Neural cell (in vitro differentiated cells): ENCODE data around the gene LDHAL6B.

Experiments
- CTCF ChIP-seq: fragments of 450-650 bp; IDR thresholded peaks from 2 replicates; pipeline ENCODE4 v1.5.1; 2014; ENCODE audit warnings: antibody characterized with exemption, mild to moderate bottlenecking, moderate library complexity; ENCODE audit not compliant: poor library complexity, severe bottlenecking
- EP300 ChIP-seq: fragments of 450-650 bp; conservative IDR thresholded peaks from 2 replicates; pipeline ENCODE4 v1.6.1; 2014; ENCODE audit warnings: antibody characterized with exemption, mild to moderate bottlenecking, moderate library complexity; ENCODE audit not compliant: poor library complexity, severe bottlenecking
- EZH2 ChIP-seq: fragments of 200-600, 300-800 bp; shearing (Covaris generic), sonication (generic); IDR thresholded peaks from 2 replicates; pipeline ENCODE4 v1.6.1; 2014; ENCODE audit warnings: antibody characterized with exemption, low read length, borderline replicate concordance, mild to moderate bottlenecking; ENCODE audit not compliant: insufficient read depth, poor library complexity, severe bottlenecking
- MXI1 ChIP-seq: fragments of 450-650 bp; conservative IDR thresholded peaks from 2 replicates; pipeline ENCODE4 v1.6.1; 2014; ENCODE audit warnings: antibody characterized with exemption, mild to moderate bottlenecking; ENCODE audit not compliant: poor library complexity, severe bottlenecking
- POLR2AphosphoS5 ChIP-seq: IDR thresholded peaks from 2 replicates; pipeline ENCODE4 v1.6.1; 2012
- RAD21 ChIP-seq: fragments of 450-650 bp; conservative IDR thresholded peaks from 2 replicates; pipeline ENCODE4 v1.6.1; 2014; ENCODE audit warnings: antibody characterized with exemption, mild to moderate bottlenecking, moderate library complexity
- TAF1 ChIP-seq: IDR thresholded peaks from 2 replicates; pipeline ENCODE4 v1.6.1; 2012; ENCODE audit warnings: low read depth
- TF ChIP-seq, protein P1 (sequence below): IDR thresholded peaks from 2 replicates; pipeline ENCODE4 v1.6.1; 2012; ENCODE audit warnings: borderline replicate concordance

GRCh38 chr15:59199626-59200465 is 6.8 kb upstream of the LDHAL6B start:
- TF ChIP-seq CTCF, result no peak
- TF ChIP-seq MXI1, result no peak
- TF ChIP-seq POLR2AphosphoS5, result no peak
- TF ChIP-seq RAD21, result no peak
- TF ChIP-seq EZH2, result no peak
- no peak for TF ChIP-seq TAF1
- TF ChIP-seq, protein P1, sequence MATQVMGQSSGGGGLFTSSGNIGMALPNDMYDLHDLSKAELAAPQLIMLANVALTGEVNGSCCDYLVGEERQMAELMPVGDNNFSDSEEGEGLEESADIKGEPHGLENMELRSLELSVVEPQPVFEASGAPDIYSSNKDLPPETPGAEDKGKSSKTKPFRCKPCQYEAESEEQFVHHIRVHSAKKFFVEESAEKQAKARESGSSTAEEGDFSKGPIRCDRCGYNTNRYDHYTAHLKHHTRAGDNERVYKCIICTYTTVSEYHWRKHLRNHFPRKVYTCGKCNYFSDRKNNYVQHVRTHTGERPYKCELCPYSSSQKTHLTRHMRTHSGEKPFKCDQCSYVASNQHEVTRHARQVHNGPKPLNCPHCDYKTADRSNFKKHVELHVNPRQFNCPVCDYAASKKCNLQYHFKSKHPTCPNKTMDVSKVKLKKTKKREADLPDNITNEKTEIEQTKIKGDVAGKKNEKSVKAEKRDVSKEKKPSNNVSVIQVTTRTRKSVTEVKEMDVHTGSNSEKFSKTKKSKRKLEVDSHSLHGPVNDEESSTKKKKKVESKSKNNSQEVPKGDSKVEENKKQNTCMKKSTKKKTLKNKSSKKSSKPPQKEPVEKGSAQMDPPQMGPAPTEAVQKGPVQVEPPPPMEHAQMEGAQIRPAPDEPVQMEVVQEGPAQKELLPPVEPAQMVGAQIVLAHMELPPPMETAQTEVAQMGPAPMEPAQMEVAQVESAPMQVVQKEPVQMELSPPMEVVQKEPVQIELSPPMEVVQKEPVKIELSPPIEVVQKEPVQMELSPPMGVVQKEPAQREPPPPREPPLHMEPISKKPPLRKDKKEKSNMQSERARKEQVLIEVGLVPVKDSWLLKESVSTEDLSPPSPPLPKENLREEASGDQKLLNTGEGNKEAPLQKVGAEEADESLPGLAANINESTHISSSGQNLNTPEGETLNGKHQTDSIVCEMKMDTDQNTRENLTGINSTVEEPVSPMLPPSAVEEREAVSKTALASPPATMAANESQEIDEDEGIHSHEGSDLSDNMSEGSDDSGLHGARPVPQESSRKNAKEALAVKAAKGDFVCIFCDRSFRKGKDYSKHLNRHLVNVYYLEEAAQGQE, result no peak
- no peak for TF ChIP-seq EP300
